Right ventricle myocardium superior (tissue), 1 donor: ENCODE data around the gene NGB. TPM values are rescaled to one million over a fixed set of nuclear protein-coding genes. Genes with fewer than 3 reads are reported as not detected.

ENCODE experiments used
- ATAC-seq: fragments of 200-7000 bp; cut with Tn5 transposase; one replicate; pipeline ENCODE4 v1.9.1; 2020; ENCODE audit warnings: mild to moderate bottlenecking; ENCODE audit not compliant: poor library complexity
- DNase-seq: peaks from one replicate; pipeline ENCODE4 v3.0.0-alpha.2; 2020
- intact Hi-C: fragments of 100-400 bp; cut with DNase I; formaldehyde crosslinking; loops from one replicate; pipeline ENCODE4 v1.11.2; 2022
- total RNA-seq: library from RNA; stranded (reverse); fragmentation: NEBNext Ultra II Directional; extraction: Animal tissue kit (Norgen Biotek cat#: 25700); gene quantifications from one replicate; pipeline ENCODE4 v1.2.1, GENCODE V29; 2021
- donor health status: DM: no; HTN: yes; CAD: no; lungs with severe emphysema.

The NGB gene
- total RNA-seq, 1 donor from 2014 or later, result not detected

GRCh38 chr14:77246784-77247183 is 24.2 kb downstream of the NGB start:
- DNase-seq (no peak), ATAC-seq (no peak)
- intact Hi-C loops, result no loop called here

DNA sequence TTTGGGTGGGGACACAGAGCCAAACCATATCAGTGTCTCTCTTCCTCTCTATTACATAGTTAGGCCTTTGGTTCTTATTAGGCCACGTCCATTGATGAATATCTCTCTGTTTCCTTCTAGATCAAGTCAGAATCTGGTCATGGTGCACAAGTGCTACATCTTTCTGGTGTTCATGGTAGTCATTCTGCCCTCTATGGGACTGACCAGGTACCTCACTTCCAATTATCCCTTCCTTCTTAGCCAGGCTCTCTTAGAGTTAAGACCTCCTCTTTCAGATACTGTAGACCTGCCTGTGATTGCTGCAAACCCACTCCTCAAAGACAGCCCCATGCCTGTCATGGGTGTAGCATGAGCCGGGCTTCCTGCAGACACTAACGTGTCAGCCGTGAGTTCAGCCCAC is 25.2 kb downstream of the NGB start:
- no peak for DNase-seq
- intact Hi-C loops, result no loop called here
- ATAC-seq, result no peak

GRCh38 chr14:77243853-77244252 is 27.2 kb downstream of the NGB start:
- intact Hi-C loops, result no loop called here
- DNase-seq, result no peak
- ATAC-seq, result no peak

- ATAC-seq (no peak), DNase-seq (no peak)
- intact Hi-C loops, result no loop called here
Observed at GRCh38 chr14:77242752-77243151, 28.3 kb downstream of the NGB start.

DNA sequence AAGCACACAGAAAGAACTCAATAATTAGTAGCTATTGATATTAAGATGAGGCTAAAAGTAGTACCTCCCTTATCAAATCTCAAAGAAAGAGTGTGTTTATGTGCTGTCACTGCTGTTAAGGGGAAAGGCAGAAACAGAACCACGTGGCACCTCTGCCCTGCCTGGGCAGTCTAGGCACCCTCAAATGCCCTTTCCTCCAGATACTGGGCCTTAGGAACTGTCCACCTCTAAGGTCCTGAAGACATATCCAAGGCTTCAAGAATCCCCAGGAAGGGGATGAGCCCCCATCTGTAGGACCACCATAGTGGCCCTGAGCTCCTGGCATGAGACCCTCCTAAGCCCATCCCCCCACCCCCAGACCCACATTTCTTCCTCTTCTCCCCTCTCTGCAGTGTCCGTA is 29.1 kb downstream of the NGB start:
- DNase-seq (no peak), ATAC-seq (no peak)
- intact Hi-C loops, result no loop called here

DNA sequence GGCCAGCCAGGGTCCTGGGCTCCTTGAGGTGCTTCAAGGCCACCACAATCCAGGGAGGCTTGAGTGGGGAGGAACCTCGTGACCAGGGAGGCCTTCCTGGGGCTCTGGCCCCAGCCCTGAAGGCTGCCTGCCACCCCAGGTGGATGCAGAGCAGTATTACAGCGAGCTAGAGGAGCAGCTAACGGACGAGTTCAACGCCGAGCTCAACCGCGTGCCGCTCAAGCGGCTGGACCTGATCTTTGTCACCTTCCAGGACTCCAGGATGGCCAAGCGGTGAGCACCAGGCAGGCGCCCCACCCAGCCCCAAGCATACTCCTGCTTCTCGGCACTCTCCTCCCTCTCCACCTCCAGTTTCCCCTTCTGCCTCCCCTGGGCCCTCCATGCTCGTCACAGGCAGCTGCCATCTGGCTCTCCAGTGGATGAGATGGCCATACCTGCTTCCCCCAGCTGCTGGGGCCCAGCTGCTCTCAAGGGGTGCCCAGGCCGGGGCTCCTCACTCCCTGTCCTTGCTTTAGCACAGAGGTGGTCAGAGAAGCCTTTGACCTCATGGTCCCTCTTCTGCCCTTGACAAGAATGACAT is 30.6 kb downstream of the NGB start:
- intact Hi-C loops, result no loop called here
- ATAC-seq, result no peak
- DNase-seq, result no peak

DNA sequence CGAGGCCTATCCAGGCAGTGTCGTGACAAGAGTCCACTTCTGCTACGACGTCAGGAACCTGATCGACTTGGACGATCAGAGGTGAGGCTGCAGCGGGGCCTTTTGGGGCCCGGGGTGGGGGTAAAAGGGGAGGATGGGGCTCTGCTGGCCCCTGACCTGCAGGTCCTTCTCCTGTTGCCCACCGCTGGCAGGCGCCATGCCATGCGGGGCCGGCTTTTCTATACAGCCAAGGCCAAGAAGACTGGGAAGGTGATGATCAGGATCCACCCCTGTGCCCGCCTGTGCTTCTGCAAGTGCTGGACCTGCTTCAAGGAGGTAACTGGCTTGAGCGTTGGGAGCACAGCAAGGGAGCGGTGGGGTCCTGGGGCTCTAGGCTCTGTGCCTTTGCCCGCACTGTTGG is 31.6 kb downstream of the NGB start:
- ATAC-seq, result no peak
- intact Hi-C loops, result no loop called here
- no peak for DNase-seq

DNA sequence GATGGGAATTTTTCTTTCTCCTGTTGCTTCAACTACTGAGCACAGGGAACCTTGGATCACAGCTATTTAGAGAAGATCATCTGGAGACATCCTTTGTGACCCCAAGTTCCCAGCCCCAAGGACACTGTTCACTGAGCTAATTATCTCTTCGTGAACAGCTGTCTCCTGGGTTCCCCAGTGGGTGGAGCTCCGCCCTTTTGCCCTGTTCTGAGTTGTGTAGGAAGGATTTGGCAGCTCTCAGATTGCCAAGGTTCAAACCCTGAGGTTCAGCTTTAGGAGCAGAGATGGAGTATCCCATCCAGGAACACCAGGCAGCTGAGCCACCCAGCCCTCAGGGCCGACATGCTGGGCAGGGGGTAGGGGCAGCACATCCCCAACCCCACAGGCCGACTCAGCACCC is 32.0 kb downstream of the NGB start:
- intact Hi-C loops, result no loop called here
- ATAC-seq (no peak), DNase-seq (no peak)

GRCh38 chr14:77238356-77238755 is 32.6 kb downstream of the NGB start:
- intact Hi-C loops, result no loop called here
- DNase-seq, result no peak
- ATAC-seq, result no peak

GRCh38 chr14:77236814-77237213 is 34.2 kb downstream of the NGB start:
- intact Hi-C loops, result no loop called here
- no peak for DNase-seq
- ATAC-seq, result no peak

GRCh38 chr14:77231721-77232120 is 39.3 kb downstream of the NGB start:
- intact Hi-C loops, result no loop called here
- no peak for ATAC-seq
- DNase-seq, result no peak

DNA sequence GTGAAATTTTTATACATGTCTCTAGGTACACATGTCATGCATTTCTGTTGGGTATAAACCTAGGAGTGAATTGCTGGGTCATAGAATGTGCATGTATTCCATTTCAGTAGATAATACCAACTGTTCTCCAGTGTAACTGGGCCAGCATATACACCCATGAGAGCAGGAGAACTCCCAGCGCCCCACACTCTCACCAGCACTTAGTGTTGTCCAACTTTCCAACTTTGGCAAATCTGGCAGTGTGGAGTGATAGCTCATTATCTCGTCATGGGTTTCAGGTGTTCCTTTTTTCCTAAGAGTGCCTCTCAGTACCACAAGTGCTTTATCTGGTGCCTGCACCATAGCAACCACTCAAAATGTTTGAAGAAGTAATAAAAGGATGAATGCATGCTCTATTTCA is 40.1 kb downstream of the NGB start:
- intact Hi-C loops, result no loop called here
- ATAC-seq (no peak), DNase-seq (no peak)

GRCh38 chr14:77228056-77228455 is 43.0 kb downstream of the NGB start:
- no peak for DNase-seq
- ATAC-seq, result no peak
- intact Hi-C loops, result no loop called here

DNA sequence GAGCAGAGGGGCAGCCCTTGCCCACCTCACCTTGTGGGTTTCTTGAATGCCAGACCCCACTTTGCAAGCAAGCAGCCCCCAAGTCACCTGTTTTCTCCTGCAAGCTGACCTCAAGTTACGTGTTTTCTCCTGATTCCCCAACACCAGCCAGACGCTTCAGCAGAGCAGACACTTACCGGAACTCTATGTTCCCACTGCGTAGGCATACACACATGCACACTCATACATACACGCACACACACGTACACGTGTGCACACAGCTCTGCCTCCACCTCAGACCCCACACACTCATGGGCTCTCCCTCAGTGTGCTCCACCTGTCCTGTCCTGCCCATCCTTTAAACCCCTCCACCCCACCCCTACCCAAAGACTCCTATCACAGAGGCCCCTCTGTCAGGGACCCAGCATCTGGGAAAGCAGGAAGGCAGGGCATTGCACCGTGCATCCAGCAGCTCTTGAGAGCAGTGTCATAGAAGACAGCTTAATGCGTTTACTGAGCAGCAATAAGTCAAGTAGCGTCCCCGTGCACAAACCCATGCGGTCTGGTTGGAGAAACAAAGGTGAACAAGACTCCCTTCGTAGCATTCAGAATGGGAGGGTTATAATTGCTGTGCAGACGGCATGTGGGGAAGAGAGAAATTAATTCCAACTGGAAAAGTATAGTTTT is 45.0 kb downstream of the NGB start:
- intact Hi-C loops, result no loop called here
- DNase-seq, result no peak
- no peak for ATAC-seq

DNA sequence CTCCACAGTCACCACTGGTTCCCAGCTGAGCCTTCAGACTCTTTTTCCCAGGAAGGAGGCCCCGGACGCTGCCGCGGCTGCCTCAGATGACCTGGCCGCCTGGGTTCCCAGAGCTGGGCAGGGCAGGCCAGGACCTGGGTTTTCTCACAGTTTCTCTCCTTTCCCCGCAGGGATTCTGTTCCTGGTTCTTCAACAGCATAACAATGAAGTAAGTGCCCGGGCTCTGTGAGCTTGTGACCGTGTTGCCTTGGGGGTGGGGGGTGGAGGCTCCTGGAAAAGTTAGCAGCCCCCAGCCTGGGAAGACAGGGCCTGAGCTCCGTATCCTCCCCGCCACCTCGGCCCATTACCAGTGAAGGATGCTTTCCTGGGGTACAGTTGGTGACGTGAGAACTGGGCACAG is 45.8 kb downstream of the NGB start:
- DNase-seq, result no peak
- ATAC-seq, result no peak
- intact Hi-C loops, result no loop called here

- ATAC-seq, result no peak
- intact Hi-C loops, result no loop called here
- DNase-seq, result no peak
Observed at GRCh38 chr14:77224212-77224611, 46.8 kb downstream of the NGB start.

DNA sequence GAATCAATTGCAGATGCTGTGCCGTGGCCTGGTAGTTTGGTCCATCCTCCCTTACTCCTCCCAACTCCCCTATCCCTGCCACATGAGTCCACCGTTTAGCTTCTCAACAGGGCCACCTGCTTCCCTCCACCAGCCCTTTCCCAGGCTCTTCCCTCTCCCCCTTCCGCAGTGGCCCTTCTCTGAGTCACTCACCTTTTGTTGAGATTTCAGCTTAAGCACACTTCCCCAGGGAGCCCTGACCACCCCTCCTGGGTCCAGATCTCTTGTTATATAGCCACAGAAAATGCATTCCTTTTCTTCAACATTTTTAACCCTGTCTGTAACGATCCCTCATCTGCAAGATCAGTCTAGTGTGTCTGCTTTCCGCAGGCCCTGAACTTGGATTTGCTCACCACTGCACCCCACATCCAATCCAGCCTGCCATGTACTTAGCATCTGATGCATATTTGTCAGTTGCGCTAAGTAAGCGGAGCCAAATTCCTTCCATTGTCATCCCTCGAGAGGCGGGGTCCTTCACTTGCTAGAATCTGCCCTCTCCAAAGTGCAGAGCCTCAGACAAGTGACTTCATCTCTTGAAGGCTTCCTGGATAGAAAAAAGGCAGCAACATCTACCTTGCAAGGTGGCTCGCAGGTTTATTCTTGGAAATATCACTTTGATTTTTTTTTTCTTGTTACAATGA is 48.3 kb downstream of the NGB start:
- DNase-seq (no peak), ATAC-seq (no peak)
- intact Hi-C loops, result no loop called here

DNA sequence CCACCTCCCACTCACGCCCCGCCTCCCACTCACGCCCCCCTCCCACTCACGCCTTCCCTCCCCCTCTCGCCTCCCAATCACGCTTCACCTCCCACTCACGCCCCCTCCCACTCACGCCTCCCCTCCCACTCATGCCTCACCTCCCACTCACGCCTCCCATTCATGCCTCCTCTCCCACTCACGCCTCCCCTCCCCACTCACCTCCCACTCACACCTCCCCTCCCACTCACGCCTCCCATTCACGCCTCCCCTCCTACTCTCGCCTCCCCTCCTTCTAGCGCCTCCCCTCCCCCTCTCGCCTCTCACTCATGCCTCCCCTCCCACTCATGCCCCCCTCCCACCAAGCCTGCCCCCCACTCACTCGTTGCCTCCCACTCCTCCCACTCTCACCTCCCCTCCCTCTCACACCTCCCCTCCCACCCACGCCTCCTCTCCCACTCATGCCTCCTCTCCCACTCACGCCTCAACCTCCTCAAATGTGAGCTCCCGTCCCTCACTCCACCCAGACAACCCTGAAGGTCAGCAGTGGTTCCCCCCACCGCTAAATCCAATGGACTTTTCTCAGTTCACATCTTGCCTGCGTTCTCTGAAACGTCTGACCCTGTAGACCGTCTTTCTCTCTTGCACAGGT is 49.6 kb downstream of the NGB start:
- no peak for DNase-seq
- intact Hi-C loops, result no loop called here
- no peak for ATAC-seq

GRCh38 chr14:77220246-77221017 is 50.6 kb downstream of the NGB start:
- ATAC-seq (peak; percentile 37), DNase-seq (no peak)
- intact Hi-C loops, result no loop called here
